Mucosa of rectum (tissue), 2 donors: ENCODE measurements around the gene MAPK8.

Experiments
- H3K27ac ChIP-seq, 2 donors: one replicate each; pipeline ENCODE4 v1.7.0; 2013; ENCODE audit warnings: inconsistent platforms in 2 of 2, low read depth in 2 of 2, low read length in 2 of 2
- H3K27me3 ChIP-seq, 2 donors: one replicate each; pipeline ENCODE4 v1.7.0; 2013; ENCODE audit warnings: low read length in 2 of 2; ENCODE audit not compliant: control insufficient read depth in 2 of 2, insufficient read depth in 2 of 2
- H3K36me3 ChIP-seq, 2 donors: one replicate each; pipeline ENCODE4 v1.7.0; 2013; ENCODE audit warnings: low read length in 2 of 2; ENCODE audit not compliant: control insufficient read depth in 2 of 2, insufficient read depth in 2 of 2
- H3K4me1 ChIP-seq, 2 donors: one replicate each; pipeline ENCODE4 v1.7.0; 2013; ENCODE audit warnings: low read length in 2 of 2, mild to moderate bottlenecking in 1 of 2; ENCODE audit not compliant: control insufficient read depth in 2 of 2, insufficient read depth in 2 of 2
- H3K4me3 ChIP-seq, 2 donors: one replicate each; pipeline ENCODE4 v1.7.0; 2013; ENCODE audit warnings: low read length in 2 of 2
- H3K9ac ChIP-seq, 2 donors: one replicate each; pipeline ENCODE4 v1.7.0; 2013; ENCODE audit warnings: low read length in 2 of 2, low read depth in 1 of 2, mild to moderate bottlenecking in 1 of 2
- H3K9me3 ChIP-seq, 2 donors: one replicate each; pipeline ENCODE4 v1.7.0; 2013; ENCODE audit warnings: low read length in 2 of 2; ENCODE audit not compliant: control insufficient read depth in 2 of 2
- donor health status: healthy.
- donor health status: Normal muscosa, but diverticular disease.

MAPK8 gene

GRCh38 chr10:48464871-48465736 lies 158.6 kb downstream of the MAPK8 start:
- H3K27me3 ChIP-seq = peaks cover 4 to 5% of the 10 kb centered on the region in 2 donors
- no peak overlapping the region for H3K27ac ChIP-seq
- H3K9ac ChIP-seq = no peak overlapping the region
- no peaks in the 10 kb centered on the region for H3K4me1 ChIP-seq
- no peaks in the 10 kb centered on the region for H3K9me3 ChIP-seq
- H3K4me3 ChIP-seq = no peak overlapping the region
- no peaks in the 10 kb centered on the region for H3K36me3 ChIP-seq

DNA sequence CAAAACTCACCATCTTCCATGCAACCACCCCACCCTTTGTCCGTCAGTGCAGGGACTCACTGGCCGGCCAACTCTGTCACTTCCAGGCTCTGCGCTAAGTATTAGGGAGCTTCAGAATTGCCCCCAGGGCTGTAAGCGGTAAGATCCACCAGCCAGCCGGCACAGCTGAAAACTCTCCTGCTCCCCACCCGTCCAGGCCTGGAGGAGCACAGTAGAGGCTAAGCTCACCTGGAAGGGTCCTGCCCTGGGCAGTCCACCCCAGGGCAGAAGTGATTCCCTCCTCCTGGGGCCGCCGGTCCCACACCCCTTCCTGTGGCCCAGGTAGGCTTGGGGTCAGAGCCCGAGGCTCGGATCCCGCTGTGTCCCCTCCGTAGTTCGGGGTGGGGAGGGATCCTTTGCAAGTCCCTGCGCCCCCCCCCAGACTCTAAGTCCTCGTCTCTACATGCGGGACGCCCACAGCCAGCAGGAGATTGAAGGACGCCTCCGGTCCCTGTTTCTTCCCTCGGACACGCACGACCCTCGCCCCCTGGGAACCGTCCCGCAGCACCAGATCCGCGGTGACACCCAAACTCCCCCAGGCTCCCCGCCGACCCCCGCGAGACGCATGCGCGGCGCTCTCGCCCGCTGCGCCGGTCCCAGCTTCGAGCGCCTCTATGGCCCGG lies 159.5 kb downstream of the MAPK8 start:
- Histone ChIP-seq H3K9me3 (no peaks in the 10 kb centered on the region), H3K27me3 (peaks cover 4 to 5% of the 10 kb centered on the region in 2 donors), H3K4me3 (no peak overlapping the region), H3K27ac (no peak overlapping the region), H3K4me1 (no peaks in the 10 kb centered on the region), H3K36me3 (no peaks in the 10 kb centered on the region), H3K9ac (no peak overlapping the region)

DNA sequence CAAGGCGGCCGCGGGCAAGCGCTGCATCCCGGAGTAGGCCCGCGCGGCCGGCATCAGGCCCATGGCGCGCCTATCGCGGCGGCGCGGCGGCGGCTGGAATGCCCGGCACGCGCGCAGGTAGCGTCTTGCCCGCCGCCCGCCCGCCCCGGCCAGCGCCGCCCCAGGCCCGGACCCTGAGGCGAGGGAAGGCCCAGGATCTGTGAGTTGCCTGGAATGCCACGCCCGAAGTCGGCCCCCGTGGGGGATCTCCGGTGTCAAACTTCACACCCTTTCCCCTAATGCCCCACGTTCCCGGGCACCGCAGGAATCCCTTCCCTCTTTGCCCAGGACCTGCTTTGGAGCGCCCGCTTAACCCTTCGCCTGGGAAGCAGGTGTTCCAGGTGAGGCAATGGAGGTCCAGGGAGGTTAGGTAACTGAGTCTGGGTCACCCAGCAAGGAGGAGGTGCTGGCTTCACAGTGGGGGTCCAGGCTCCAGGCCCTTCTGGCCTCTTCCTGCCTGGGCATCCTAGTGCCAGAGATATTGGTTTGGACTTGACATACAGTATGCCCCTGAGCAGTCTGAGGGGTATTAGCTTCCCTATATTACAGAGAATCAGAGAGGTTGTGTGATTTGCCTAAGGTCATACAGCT lies 160.2 kb downstream of the MAPK8 start:
- H3K9me3 ChIP-seq = no peaks in the 10 kb centered on the region
- peaks cover 4 to 5% of the 10 kb centered on the region in 2 donors for H3K27me3 ChIP-seq
- no peak overlapping the region for H3K4me3 ChIP-seq
- H3K27ac ChIP-seq = no peak overlapping the region
- no peaks in the 10 kb centered on the region for H3K4me1 ChIP-seq
- no peaks in the 10 kb centered on the region for H3K36me3 ChIP-seq
- H3K9ac ChIP-seq = no peak overlapping the region

GRCh38 chr10:48467669-48468068 lies 161.2 kb downstream of the MAPK8 start:
- Histone ChIP-seq H3K4me1 (no peaks in the 10 kb centered on the region), H3K9me3 (no peaks in the 10 kb centered on the region), H3K27ac (no peak overlapping the region), H3K4me3 (no peak overlapping the region), H3K9ac (no peak overlapping the region), H3K27me3 (peaks cover 4 to 5% of the 10 kb centered on the region in 2 donors), H3K36me3 (no peaks in the 10 kb centered on the region)

DNA sequence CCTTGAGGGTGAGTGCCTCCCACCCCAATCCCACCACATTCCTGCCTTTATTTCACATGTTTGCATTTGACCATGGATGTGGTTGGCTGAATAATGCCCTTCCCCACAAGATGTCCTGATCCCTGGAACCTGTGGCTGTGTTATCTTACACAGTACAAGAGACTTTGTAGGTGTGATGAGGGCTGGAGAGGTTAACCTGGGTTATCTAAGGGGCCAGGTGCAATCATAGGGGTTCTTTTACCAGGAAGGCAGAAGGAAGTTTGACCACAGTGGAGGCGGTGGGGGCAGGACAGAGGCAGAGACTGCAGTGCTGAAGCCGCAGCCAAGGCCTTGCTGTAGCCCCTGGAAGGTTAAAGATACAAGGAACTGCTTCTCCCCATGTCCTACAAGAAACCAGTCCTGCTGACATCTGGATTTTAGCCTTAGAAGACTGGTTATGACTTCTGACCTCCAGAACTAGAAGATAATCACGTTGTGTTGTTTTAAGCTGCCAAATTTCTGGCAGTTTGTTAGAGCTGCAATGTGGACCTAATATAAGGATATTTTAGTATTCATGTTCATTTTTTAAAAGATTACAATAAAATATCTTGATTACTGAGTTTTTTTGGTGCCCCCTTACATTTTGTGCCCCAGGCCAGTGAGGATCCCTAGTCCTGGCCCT lies 161.8 kb downstream of the MAPK8 start:
- Histone ChIP-seq H3K4me3 (no peak overlapping the region), H3K4me1 (no peaks in the 10 kb centered on the region), H3K36me3 (no peaks in the 10 kb centered on the region), H3K9ac (no peak overlapping the region), H3K27ac (no peak overlapping the region), H3K27me3 (peaks cover 4 to 5% of the 10 kb centered on the region in 2 donors), H3K9me3 (no peaks in the 10 kb centered on the region)

- no peak overlapping the region for H3K4me3 ChIP-seq
- peaks cover 4 to 5% of the 10 kb centered on the region in 2 donors for H3K27me3 ChIP-seq
- no peak overlapping the region for H3K27ac ChIP-seq
- H3K4me1 ChIP-seq = no peaks in the 10 kb centered on the region
- no peak overlapping the region for H3K9ac ChIP-seq
- H3K9me3 ChIP-seq = no peaks in the 10 kb centered on the region
- no peaks in the 10 kb centered on the region for H3K36me3 ChIP-seq
Observed at GRCh38 chr10:48468866-48469511, 162.5 kb downstream of the MAPK8 start.

GRCh38 chr10:48469516-48470020 lies 163.1 kb downstream of the MAPK8 start:
- H3K27ac ChIP-seq = no peak overlapping the region
- peaks cover 4 to 5% of the 10 kb centered on the region in 2 donors for H3K27me3 ChIP-seq
- H3K9me3 ChIP-seq = no peaks in the 10 kb centered on the region
- H3K4me3 ChIP-seq = no peak overlapping the region
- no peaks in the 10 kb centered on the region for H3K4me1 ChIP-seq
- no peak overlapping the region for H3K9ac ChIP-seq
- H3K36me3 ChIP-seq = no peaks in the 10 kb centered on the region

GRCh38 chr10:48470115-48470892 lies 163.8 kb downstream of the MAPK8 start:
- Histone ChIP-seq H3K27me3 (peaks cover 4 to 5% of the 10 kb centered on the region in 2 donors), H3K9me3 (no peaks in the 10 kb centered on the region), H3K4me3 (no peak overlapping the region), H3K9ac (no peak overlapping the region), H3K27ac (no peak overlapping the region), H3K36me3 (no peaks in the 10 kb centered on the region), H3K4me1 (no peaks in the 10 kb centered on the region)
